Keratinocyte (primary cell): Measurements from ENCODE around the gene SLC25A42. TPM values are rescaled to one million over a fixed set of nuclear protein-coding genes. Genes with fewer than 3 reads are reported as not detected.

ENCODE experiments used
- DNase-seq: peaks from one replicate; pipeline ENCODE4 v3.0.0-alpha.2; 2011; ENCODE audit warnings: low read depth, missing footprints, low spot score
- FAIRE-seq: peaks from 2 replicates; lab custom pipeline; 2011; peaks lifted over from hg19 to GRCh38; lab: Jason Lieb, UNC
- H2AFZ ChIP-seq: 2 replicates; pipeline ENCODE4 v1.6.0; 2012; ENCODE audit warnings: low read length, control low read depth, inconsistent platforms; ENCODE audit not compliant: control insufficient read depth
- H3K27ac ChIP-seq: 2 replicates; pipeline ENCODE4 v1.5.1; 2011; ENCODE audit warnings: low read length; ENCODE audit not compliant: control insufficient read depth, insufficient read depth
- H3K27me3 ChIP-seq: 3 replicates; pipeline ENCODE4 v1.6.0; 2011; ENCODE audit warnings: low read length; ENCODE audit not compliant: control insufficient read depth, insufficient read depth; ENCODE audit errors: extremely low read depth
- H3K36me3 ChIP-seq, 2 experiments: 2 replicates in 1 of 2; 3 replicates in 1 of 2; pipeline ENCODE4 v1.5.1; 2011; ENCODE audit warnings: low read length in 2 of 2, mild to moderate bottlenecking in 1 of 2; ENCODE audit not compliant: control insufficient read depth in 2 of 2, insufficient read depth in 2 of 2; ENCODE audit errors: extremely low read depth in 1 of 2
- H3K4me1 ChIP-seq: 3 replicates; pipeline ENCODE4 v1.5.1; 2011; ENCODE audit warnings: low read length; ENCODE audit not compliant: control insufficient read depth, insufficient read depth; ENCODE audit errors: extremely low read depth
- H3K4me2 ChIP-seq: 3 replicates; pipeline ENCODE4 v1.6.0; 2011; ENCODE audit warnings: low read depth, low read length; ENCODE audit not compliant: control insufficient read depth, insufficient read depth; ENCODE audit errors: extremely low read depth
- H3K4me3 ChIP-seq, 3 experiments: fragments of 200-600 bp in 1 of 3; sonication (generic) in 1 of 3; 2 replicates in 2 of 3; 3 replicates in 1 of 3; pipeline ENCODE4 v1.5.1; 2011 to 2016; ENCODE audit warnings: low read length in 3 of 3, mild to moderate bottlenecking in 3 of 3, control low read depth in 2 of 3, inconsistent platforms in 1 of 3, low read depth in 1 of 3, mixed read lengths in 1 of 3, mixed run types in 1 of 3, moderate library complexity in 1 of 3; ENCODE audit not compliant: control insufficient read depth in 2 of 3, insufficient read depth in 2 of 3; ENCODE audit errors: extremely low read depth in 1 of 3
- H3K79me2 ChIP-seq: 2 replicates; pipeline ENCODE4 v1.6.0; 2012; ENCODE audit warnings: low read length; ENCODE audit not compliant: control insufficient read depth, insufficient read depth
- H3K9ac ChIP-seq: 3 replicates; pipeline ENCODE4 v1.6.0; 2011; ENCODE audit warnings: low read length; ENCODE audit not compliant: control insufficient read depth, insufficient read depth; ENCODE audit errors: extremely low read depth
- H3K9me1 ChIP-seq: 3 replicates; pipeline ENCODE4 v1.6.0; 2011; ENCODE audit warnings: low read length; ENCODE audit not compliant: control insufficient read depth, insufficient read depth; ENCODE audit errors: extremely low read depth
- H3K9me3 ChIP-seq: 2 replicates; pipeline ENCODE4 v1.5.1; 2012; ENCODE audit warnings: low read depth, low read length; ENCODE audit not compliant: control insufficient read depth
- H4K20me1 ChIP-seq: 3 replicates; pipeline ENCODE4 v1.6.0; 2011; ENCODE audit warnings: low read length; ENCODE audit not compliant: control insufficient read depth, insufficient read depth; ENCODE audit errors: extremely low read depth
- CTCF ChIP-seq, 3 experiments: IDR thresholded peaks in 1 of 3; conservative IDR thresholded peaks in 1 of 3; optimal IDR thresholded peaks in 1 of 3; 2 replicates in 2 of 3; 3 replicates in 1 of 3; pipeline versions ENCODE3 to v1.5.1; 2011; ENCODE audit warnings: low read length in 3 of 3, mild to moderate bottlenecking in 3 of 3, moderate library complexity in 2 of 3, control low read depth in 1 of 3, inconsistent platforms in 1 of 3; ENCODE audit not compliant: insufficient read depth in 2 of 3; ENCODE audit errors: extremely low read depth in 1 of 3
- EZH2 ChIP-seq: IDR thresholded peaks from one replicate; pipeline ENCODE4 v1.6.1; 2012; ENCODE audit warnings: inconsistent platforms, mild to moderate bottlenecking, low read length, moderate library complexity
- dilution Hi-C: fragments of 300-500 bp; cut with MboI; formaldehyde crosslinking; loops from one replicate; pipeline ENCODE4 v1.7.0; 2020; ENCODE audit warnings: low sequenced_read_pairs; ENCODE audit not compliant: extremely low pct_ligation_motif_present
- polyA plus RNA-seq, 5 experiments: library from polyadenylated mRNA; depleted of rRNA in 3 of 5; stranded (reverse) in 3 of 5; stranded (forward) in 1 of 5; unstranded in 1 of 5; fragments of >200 nt; gene quantifications; 1 replicate in 1 of 5; 2 replicates in 3 of 5; 3 replicates in 1 of 5; pipeline versions ENCODE4 v1.2.1 to v1.2.3, GENCODE V29; 2011 to 2012; ENCODE audit warnings: missing spikeins in 2 of 5, low read depth in 1 of 5, low replicate concordance in 1 of 5

SLC25A42 gene
- polyA plus RNA-seq, 1 donor (not counting 4 experiments of a cell fraction or from before 2014, with no cell fraction given), result 1.2 TPM

- Histone ChIP-seq H3K4me2 (no peak overlapping the region), H3K4me1 (peaks cover 12% of the 10 kb centered on the region), H4K20me1 (no peaks in the 10 kb centered on the region), H3K9me3 (no peaks in the 10 kb centered on the region), H3K9me1 (peaks cover 4% of the 10 kb centered on the region), H2AFZ (no peak overlapping the region), H3K79me2 (no peaks in the 10 kb centered on the region), H3K27ac (no peak overlapping the region), H3K9ac (no peak overlapping the region), H3K4me3 (no peak overlapping the region), H3K27me3 (no peaks in the 10 kb centered on the region), H3K36me3 (peaks cover 36 to 39% of the 10 kb centered on the region in 2 experiments)
- FAIRE-seq, result no peak
- no peak for TF ChIP-seq EZH2
- no peak for TF ChIP-seq CTCF (optimal IDR thresholded peaks at IDR 0.05 in 1 of 3, IDR thresholded peaks at IDR 0.05 in 1 of 3, conservative IDR thresholded peaks at IDR 0.05 in 1 of 3; ENCODE audit: extremely low read depth in 1 of 3, insufficient read depth in 2 of 3, low read length in 3 of 3)
- dilution Hi-C loops, result no loop called here
- no peak for DNase-seq
Measured at GRCh38 chr19:19054315-19054938, 9.4 kb upstream of the SLC25A42 start.

- peaks cover 4% of the 10 kb centered on the region for H3K9me1 ChIP-seq
- TF ChIP-seq CTCF (optimal IDR thresholded peaks at IDR 0.05 in 1 of 3, IDR thresholded peaks at IDR 0.05 in 1 of 3, conservative IDR thresholded peaks at IDR 0.05 in 1 of 3; ENCODE audit: extremely low read depth in 1 of 3, insufficient read depth in 2 of 3, low read length in 3 of 3), result no peak
- no peak for TF ChIP-seq EZH2
- no peak overlapping the region for H3K4me3 ChIP-seq
- no peaks in the 10 kb centered on the region for H3K9me3 ChIP-seq
- no peak overlapping the region for H3K9ac ChIP-seq
- no peak overlapping the region for H3K27ac ChIP-seq
- no peak for FAIRE-seq
- dilution Hi-C loops, result no loop called here
- H3K79me2 ChIP-seq, result no peaks in the 10 kb centered on the region
- peaks cover 11% of the 10 kb centered on the region for H3K4me1 ChIP-seq
- no peak for DNase-seq
- H2AFZ ChIP-seq, result no peak overlapping the region
- H3K4me2 ChIP-seq, result no peak overlapping the region
- no peaks in the 10 kb centered on the region for H3K27me3 ChIP-seq
- no peaks in the 10 kb centered on the region for H4K20me1 ChIP-seq
- peaks cover 36 to 41% of the 10 kb centered on the region in 2 experiments for H3K36me3 ChIP-seq
Measured at GRCh38 chr19:19054939-19055440, 8.8 kb upstream of the SLC25A42 start.
